GM13976 (cell line): ENCODE data around the gene GSN.

ENCODE experiments used
- DNase-seq: peaks from one replicate; pipeline ENCODE4 v3.0.0; 2012; ENCODE audit warnings: low spot score
- CTCF ChIP-seq: IDR thresholded peaks from 2 replicates; pipeline ENCODE4 v1.5.1; 2012; ENCODE audit warnings: borderline replicate concordance, mild to moderate bottlenecking; ENCODE audit not compliant: insufficient read depth; ENCODE audit errors: extremely low read depth, missing control alignments, control extremely low read depth
- in situ Hi-C: fragments of 300-500 bp; cut with MboI; formaldehyde crosslinking; loops from one replicate; pipeline ENCODE4 v1.12.0; 2022; ENCODE audit warnings: low sequenced_read_pairs, mixed read lengths, inconsistent platforms; ENCODE audit not compliant: unreplicated experiment

The GSN gene

GRCh38 chr9:121246821-121247561 lies 21.0 kb upstream of the GSN start:
- no peak for TF ChIP-seq CTCF
- no peak for DNase-seq
- in situ Hi-C loops: no loop called here

DNA sequence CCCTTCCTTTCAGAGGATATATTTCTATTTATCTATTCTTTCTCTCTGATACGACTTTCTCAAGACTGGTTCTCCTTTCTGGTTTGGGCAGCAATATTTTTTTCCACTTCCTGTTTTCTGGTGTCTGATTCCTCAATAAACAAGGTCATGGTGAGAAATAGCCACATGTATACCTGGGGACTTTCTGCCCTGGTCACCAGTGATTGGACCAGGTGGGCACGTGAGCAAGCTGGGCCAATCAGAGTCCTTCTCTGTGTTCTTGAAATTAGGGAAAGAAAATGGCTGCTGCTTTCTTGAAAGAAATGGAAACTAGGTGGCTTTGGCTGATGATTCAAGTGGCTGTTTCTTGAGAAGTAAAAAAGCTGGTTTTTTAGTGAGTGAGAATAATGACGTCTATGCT lies 18.4 kb upstream of the GSN start:
- in situ Hi-C loops: no loop called here
- TF ChIP-seq CTCF: no peak
- DNase-seq: peak; percentile 41

- no peak for DNase-seq
- TF ChIP-seq CTCF: no peak
- in situ Hi-C loops: no loop called here
These were observed 15.7 kb upstream of the GSN start for GRCh38 chr9:121252104-121252851.

GRCh38 chr9:121253162-121253561 lies 14.8 kb upstream of the GSN start:
- no peak for TF ChIP-seq CTCF
- in situ Hi-C loops: no loop called here
- DNase-seq: no peak

DNA sequence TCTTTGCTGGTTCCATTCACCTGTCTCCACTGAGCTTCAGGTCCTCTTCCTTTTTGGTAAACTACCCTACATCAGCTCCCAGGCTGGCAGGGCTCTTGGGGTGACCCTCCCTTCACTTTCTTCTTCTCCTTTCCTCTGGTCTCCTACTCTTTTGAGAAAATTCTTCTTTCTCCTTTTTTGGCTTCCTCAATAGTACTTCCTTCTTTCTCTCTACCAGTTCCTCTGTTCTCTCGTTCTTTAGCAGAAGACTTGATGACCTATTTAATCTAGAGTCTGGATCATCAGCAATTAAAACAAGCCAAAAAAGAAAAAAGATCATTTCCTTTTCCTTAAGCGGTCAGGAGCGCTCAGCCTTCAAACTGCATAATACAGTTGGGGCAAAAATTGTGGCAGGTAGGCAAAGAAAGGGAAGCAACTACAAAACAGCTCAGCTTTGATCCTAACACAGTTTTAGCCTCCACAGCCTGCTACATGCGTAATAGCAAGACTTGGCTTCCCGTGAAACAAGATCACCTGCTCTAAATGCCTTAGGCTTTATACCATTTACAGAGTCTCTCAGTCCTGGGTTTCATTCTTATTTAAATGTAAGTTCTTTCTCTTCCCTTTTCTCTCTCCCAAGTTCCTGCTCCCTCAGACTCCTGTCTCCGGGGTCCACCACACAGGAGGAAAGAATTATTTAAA lies 14.0 kb upstream of the GSN start:
- DNase-seq: no peak
- in situ Hi-C loops: no loop called here
- TF ChIP-seq CTCF: no peak

- in situ Hi-C loops: no loop called here
- no peak for TF ChIP-seq CTCF
These were observed 8.5 kb upstream of the GSN start for GRCh38 chr9:121259498-121259897.

More at GRCh38 chr9:121259498-121259897, 8.5 kb upstream of the GSN start:
- DNase-seq: no peak
